ENCODE data around the gene C4BPA. TPM values are rescaled to one million over a fixed set of nuclear protein-coding genes. Genes with fewer than 3 reads are reported as not detected.

C4BPA gene
- total RNA-seq, 1 donor from 2014 or later: not detected

DNA sequence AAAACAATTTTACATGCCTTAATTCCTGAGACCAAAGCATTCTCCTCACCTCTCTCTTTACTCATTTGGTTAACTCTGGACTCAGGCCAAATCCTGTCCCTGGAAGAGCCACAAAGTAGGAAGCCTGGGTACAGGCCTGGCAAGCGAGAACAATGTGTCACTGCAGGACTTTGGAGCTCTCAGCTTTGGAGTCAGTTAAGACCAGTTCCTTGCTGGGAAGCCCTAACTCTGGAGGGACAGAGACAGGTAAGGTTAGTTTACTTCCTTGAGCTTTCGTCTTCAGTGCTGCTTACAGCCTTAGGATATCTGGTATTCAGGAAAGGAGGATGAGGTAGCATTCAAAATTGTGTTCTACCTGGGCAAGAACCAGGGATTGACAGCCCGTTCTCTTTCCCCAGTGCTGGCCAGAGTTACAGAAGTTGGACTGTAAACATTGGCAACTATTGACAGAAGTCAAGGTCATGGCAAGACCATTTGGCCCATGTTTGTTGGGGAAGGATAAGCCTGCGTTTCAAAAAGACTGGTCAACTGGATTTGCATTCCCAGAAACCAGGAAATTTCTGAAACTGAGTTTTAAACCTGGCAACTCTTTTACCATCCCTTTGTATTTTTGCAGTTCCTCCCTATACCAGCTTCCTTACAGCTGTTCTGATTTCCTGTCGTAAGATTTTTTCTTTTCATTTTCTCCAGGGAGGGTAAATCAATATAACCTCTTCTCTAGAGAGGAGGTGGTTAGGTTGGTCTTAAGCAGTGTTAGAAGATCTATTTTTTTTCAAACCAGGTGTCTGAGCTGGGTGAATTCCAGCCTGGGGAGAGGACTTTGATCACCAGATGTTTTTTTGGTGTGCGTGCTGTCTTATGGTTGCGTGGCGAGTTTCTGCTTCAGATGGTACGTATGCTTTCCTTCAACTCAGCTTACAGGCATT is 15.1 kb upstream of the C4BPA start, which contains the start of gene C4BPB:
Gene C4BPB (plus strand): TSS at position 160 of the 926 bp plus-strand sequence. CDS start 672 bp downstream, at position 832.
- DNase-seq (ENCODE audit: low read depth, low spot score): no peak
- Mint-ChIP-seq H3K9me3 (no peaks in the 10 kb centered on the region), H3K27ac (ENCODE audit: unreplicated experiment) (no peak within 1 kb of the TSS), H3K27me3 (ENCODE audit: low read depth) (peaks cover 10% of the 10 kb centered on the region), H3K36me3 (ENCODE audit: low read depth) (no peaks in the 10 kb centered on the region), H3K4me3 (no peak within 1 kb of the TSS), H3K4me1 (peaks cover 5% of the 10 kb centered on the region)
- TF ChIP-seq, protein P1, sequence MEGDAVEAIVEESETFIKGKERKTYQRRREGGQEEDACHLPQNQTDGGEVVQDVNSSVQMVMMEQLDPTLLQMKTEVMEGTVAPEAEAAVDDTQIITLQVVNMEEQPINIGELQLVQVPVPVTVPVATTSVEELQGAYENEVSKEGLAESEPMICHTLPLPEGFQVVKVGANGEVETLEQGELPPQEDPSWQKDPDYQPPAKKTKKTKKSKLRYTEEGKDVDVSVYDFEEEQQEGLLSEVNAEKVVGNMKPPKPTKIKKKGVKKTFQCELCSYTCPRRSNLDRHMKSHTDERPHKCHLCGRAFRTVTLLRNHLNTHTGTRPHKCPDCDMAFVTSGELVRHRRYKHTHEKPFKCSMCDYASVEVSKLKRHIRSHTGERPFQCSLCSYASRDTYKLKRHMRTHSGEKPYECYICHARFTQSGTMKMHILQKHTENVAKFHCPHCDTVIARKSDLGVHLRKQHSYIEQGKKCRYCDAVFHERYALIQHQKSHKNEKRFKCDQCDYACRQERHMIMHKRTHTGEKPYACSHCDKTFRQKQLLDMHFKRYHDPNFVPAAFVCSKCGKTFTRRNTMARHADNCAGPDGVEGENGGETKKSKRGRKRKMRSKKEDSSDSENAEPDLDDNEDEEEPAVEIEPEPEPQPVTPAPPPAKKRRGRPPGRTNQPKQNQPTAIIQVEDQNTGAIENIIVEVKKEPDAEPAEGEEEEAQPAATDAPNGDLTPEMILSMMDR (conservative IDR thresholded peaks at IDR 0.05): no peak

DNA sequence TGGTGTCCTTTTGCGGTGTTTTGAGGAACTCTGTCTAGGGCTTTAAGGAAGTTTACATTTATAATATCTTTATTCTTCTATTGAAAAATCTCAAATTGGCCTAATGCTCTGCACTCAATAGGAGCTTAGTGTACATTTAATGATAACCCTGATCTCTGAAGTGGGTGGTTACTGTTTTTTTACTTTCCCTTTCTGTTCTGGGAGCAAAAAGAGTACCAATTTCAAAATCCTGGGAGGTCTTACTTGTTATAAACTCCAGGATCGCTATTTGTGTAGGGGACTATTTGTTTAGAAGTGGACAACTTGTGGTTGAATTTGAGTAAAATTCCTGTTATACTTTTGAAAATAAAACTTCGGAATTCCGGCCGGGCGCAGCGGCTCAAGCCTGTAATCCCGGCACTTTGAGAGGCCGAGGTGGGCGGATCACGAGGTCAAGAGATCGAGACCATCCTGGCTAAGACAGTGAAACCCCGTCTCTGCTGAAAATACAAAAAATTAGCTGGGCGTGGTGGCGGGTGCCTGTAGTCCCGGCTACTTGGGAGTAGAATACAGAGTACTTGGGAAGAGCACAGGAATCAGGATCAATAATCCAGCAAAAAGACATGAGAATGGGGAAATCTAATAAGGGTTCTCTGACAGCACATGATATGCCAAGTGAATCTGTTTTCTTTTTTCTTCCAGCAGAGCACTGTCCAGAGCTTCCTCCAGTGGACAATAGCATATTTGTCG is 14.2 kb upstream of the C4BPA start:
- no peaks in the 10 kb centered on the region for H3K36me3 Mint-ChIP-seq (ENCODE audit: low read depth)
- no peaks in the 10 kb centered on the region for H3K9me3 Mint-ChIP-seq
- peaks cover under 1% of the 10 kb centered on the region for H3K4me1 Mint-ChIP-seq
- peaks cover 6% of the 10 kb centered on the region for H3K27me3 Mint-ChIP-seq (ENCODE audit: low read depth)
- no peak overlapping the region for H3K4me3 Mint-ChIP-seq
- TF ChIP-seq, protein P1 (conservative IDR thresholded peaks at IDR 0.05): no peak
- H3K27ac Mint-ChIP-seq (ENCODE audit: unreplicated experiment): no peak overlapping the region
- DNase-seq (ENCODE audit: low read depth, low spot score): no peak

DNA sequence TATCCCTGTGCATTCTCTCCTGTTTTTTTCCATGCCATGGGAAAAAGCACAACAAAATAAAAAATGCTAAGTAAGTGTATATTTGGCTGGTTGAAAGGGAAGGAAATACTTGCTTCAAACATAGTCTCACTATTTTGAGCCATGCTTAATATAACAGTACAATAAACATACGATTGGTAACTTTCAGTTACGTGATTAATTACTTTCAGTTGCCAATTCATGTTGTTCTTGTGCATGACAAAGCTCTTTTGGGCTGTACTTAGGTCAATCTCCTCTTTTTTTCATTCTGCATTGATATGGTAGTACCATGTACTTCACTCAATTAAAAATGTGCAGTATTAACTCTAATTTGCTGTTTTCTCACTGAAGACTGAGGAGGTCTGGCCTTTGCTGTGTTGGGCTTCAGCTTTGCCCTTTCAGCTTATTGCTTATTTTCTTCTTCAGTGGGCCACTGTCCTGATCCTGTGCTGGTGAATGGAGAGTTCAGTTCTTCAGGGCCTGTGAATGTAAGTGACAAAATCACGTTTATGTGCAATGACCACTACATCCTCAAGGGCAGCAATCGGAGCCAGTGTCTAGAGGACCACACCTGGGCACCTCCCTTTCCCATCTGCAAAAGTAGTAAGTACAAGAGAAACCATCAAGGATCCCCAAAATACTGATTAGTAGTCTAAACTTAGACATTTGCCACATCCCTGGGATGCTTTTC is 12.7 kb upstream of the C4BPA start:
- no peaks in the 10 kb centered on the region for H3K4me1 Mint-ChIP-seq
- no peak overlapping the region for H3K27ac Mint-ChIP-seq (ENCODE audit: unreplicated experiment)
- DNase-seq (ENCODE audit: low read depth, low spot score): no peak
- H3K27me3 Mint-ChIP-seq (ENCODE audit: low read depth): peaks cover 11% of the 10 kb centered on the region
- TF ChIP-seq, protein P1 (conservative IDR thresholded peaks at IDR 0.05): no peak
- H3K4me3 Mint-ChIP-seq: no peak overlapping the region
- H3K9me3 Mint-ChIP-seq: no peaks in the 10 kb centered on the region
- no peaks in the 10 kb centered on the region for H3K36me3 Mint-ChIP-seq (ENCODE audit: low read depth)

DNA sequence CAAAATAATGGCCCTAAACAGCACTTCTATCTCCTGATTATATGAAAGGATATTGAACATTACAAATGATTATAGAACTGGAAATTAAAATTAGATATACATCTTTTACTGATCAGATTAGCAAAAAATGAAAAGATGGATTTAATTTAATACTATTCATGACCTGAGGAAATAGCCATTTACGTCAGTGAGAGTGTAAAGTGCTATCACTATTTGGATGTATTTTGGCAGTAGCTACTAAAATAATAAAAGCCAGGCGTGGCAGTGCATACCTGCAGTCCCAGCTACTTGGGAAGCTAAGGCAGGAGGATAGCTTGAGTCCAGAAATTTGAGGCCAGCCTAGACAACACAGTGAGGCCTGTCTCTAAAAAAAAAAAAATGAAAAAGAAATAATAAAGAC is 10.1 kb upstream of the C4BPA start:
- peaks cover 5% of the 10 kb centered on the region for H3K9me3 Mint-ChIP-seq

More for the DNA sequence above, 10.1 kb upstream of the C4BPA start:
- no peak for DNase-seq (ENCODE audit: low read depth, low spot score)
- Mint-ChIP-seq H3K27me3 (ENCODE audit: low read depth) (peaks cover 13% of the 10 kb centered on the region), H3K36me3 (ENCODE audit: low read depth) (no peaks in the 10 kb centered on the region), H3K4me3 (no peak overlapping the region), H3K4me1 (no peaks in the 10 kb centered on the region), H3K27ac (ENCODE audit: unreplicated experiment) (no peak overlapping the region)
- TF ChIP-seq, protein P1 (conservative IDR thresholded peaks at IDR 0.05): no peak
